Spleen (tissue), 11 donors: ENCODE data around the gene ALG5. TPM values are rescaled to one million over a fixed set of nuclear protein-coding genes. Genes with fewer than 3 reads are reported as not detected.

Source experiments
- DNase-seq: peaks from one replicate; pipeline ENCODE4 v3.0.0-alpha.2; 2020
- H3K27ac ChIP-seq, 8 donors: fragments of 200-600 bp; sonication (generic) in 7 of 8; 1 replicate in 4 of 8; 2 replicates in 4 of 8; pipeline versions ENCODE4 v1.5.0 to v1.8.0; 2016 to 2021; ENCODE audit warnings: inconsistent platforms in 4 of 8, mild to moderate bottlenecking in 4 of 8, moderate library complexity in 1 of 8
- H3K27me3 ChIP-seq, 7 donors: fragments of 200-600 bp; sonication (generic) in 6 of 7; replicated peaks in 1 of 7; 1 replicate in 4 of 7; 2 replicates in 3 of 7; pipeline versions ENCODE4 v1.5.0 to v1.8.0; 2016 to 2021; ENCODE audit warnings: inconsistent platforms in 3 of 7, mild to moderate bottlenecking in 1 of 7
- H3K36me3 ChIP-seq, 6 donors: fragments of 200-600 bp; sonication (generic) in 5 of 6; 1 replicate in 4 of 6; 2 replicates in 2 of 6; pipeline versions ENCODE4 v1.5.0 to v1.8.0; 2016 to 2021; ENCODE audit warnings: inconsistent platforms in 2 of 6
- H3K4me1 ChIP-seq, 6 donors: fragments of 200-600 bp; sonication (generic) in 5 of 6; 1 replicate in 3 of 6; 2 replicates in 3 of 6; pipeline versions ENCODE4 v1.5.0 to v1.8.0; 2016 to 2021; ENCODE audit warnings: inconsistent platforms in 3 of 6
- H3K4me3 ChIP-seq, 8 donors: fragments of 200-600 bp; sonication (generic) in 7 of 8; 1 replicate in 4 of 8; 2 replicates in 4 of 8; pipeline versions ENCODE4 v1.5.0 to v1.8.0; 2016 to 2021; ENCODE audit warnings: inconsistent platforms in 4 of 8, mild to moderate bottlenecking in 4 of 8, moderate library complexity in 2 of 8
- H3K9me3 ChIP-seq, 8 donors: fragments of 200-600 bp; sonication (generic) in 7 of 8; 1 replicate in 4 of 8; 2 replicates in 4 of 8; pipeline versions ENCODE4 v1.5.0 to v1.8.0; 2016 to 2021; ENCODE audit warnings: inconsistent platforms in 4 of 8
- CTCF ChIP-seq, 11 experiments: fragments of 200-600 bp in 7 of 11; fragments of 450-650 bp in 4 of 11; sonication (generic) in 4 of 11; IDR thresholded peaks in 8 of 11; conservative IDR thresholded peaks in 3 of 11; 1 replicate in 7 of 11; 2 replicates in 4 of 11; pipeline versions ENCODE4 v1.4.0 to v1.8.0; 2016 to 2021; ENCODE audit warnings: antibody characterized with exemption in 11 of 11, inconsistent platforms in 4 of 11, mild to moderate bottlenecking in 1 of 11
- POLR2A ChIP-seq, 3 donors: fragments of 450-650 bp; IDR thresholded peaks; one replicate each; pipeline ENCODE4 v1.5.1; 2017; ENCODE audit warnings: antibody characterized with exemption in 3 of 3, mild to moderate bottlenecking in 1 of 3
- POLR2AphosphoS5 ChIP-seq, 3 donors: sonication (generic); formaldehyde crosslinking; IDR thresholded peaks; one replicate each; pipeline ENCODE4 v1.5.1; 2017; ENCODE audit warnings: antibody characterized with exemption in 3 of 3
- WGBS, 5 donors: extraction: QIAGEN DNeasy Blood & Tissue Kit in 3 of 5; methylation state at CpG; one replicate each; pipeline versions ENCODE4 v1.1.5 to v1.1.7; 2013 to 2018; 5-methylcytosine and 5-hydroxymethylcytosine counted together
- intact Hi-C: fragments of 100-400 bp; cut with DNase I; formaldehyde crosslinking; loops from one replicate; pipeline ENCODE4 v1.15.0; 2023; ENCODE audit warnings: low total_unique reads
- polyA plus RNA-seq, 3 donors: library from polyadenylated mRNA; stranded (reverse); fragments of 200-250 nt; gene quantifications; one replicate each; pipeline ENCODE4 v1.2.1, GENCODE V29; 2013
- total RNA-seq, 7 donors: library from RNA; depleted of rRNA in 3 of 7; stranded (reverse); fragments of >200 nt in 3 of 7; fragmentation: NEBNext Ultra II Directional in 4 of 7; extraction: Animal tissue kit (Norgen Biotek cat#: 25700) in 4 of 7; gene quantifications; one replicate each; pipeline versions ENCODE4 v1.1.0 to v1.2.1, GENCODE V29; 2016 to 2021
- donor health status: healthy with polysubstance abuse.
- donor health status: DM: no; HTN: no; CAD: no; lungs with moderate emphysema.
- donor health status: DM: no; HTN: no; CAD: no.
- donor health status: Bipolar disorder and iron deficiency.
- donor health status: healthy.
- donor health status: DM: no; HTN: no; CAD: no.
- donor health status: DM: yes; HTN: yes; CAD: no.

The ALG5 gene
- total and polyA plus RNA-seq, 10 donors: 20.8 to 36.8 (median 25.0) TPM

DNA sequence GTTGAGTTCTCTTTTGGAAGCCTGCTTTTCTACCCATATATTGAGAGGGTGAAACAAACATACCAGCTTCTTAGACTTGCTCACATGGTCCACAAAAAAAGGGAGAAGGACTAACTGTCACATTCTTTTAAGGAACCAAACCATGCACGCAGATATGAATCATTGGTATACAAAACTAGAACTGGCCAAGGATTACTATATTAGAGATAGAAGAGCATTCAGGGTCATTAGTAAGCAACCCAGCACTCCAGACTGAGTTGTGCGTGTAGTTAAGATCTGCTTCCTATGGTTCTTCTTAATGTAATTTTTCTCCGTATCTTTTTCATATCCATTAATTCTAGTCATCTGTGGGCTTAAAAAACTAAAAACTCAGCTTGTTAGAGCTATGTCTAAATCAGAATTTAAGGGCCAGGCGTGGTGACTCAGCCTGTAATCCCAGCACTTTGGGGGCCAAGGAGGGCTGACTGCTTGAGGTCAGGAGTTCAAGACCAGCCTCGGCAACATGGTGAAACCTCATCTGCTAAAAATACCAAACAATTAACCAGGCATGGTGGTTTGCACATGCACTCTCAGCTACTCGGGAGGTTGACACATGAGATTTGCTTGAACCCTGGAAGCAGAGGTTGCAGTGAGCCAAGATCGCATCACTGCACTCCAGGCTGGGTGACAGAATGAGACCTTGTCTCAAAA is 19.6 kb downstream of the ALG5 start:
- DNase-seq: no peak
- peaks cover 0 to 14% (median 11%) of the 10 kb centered on the region in 8 donors for H3K9me3 ChIP-seq
- 80 to 90% (median 86%) methylated on average over 7 of the region's 7 CpGs for WGBS, 5 donors
- H3K4me1 ChIP-seq: peaks cover 0 to 3% (median 0%) of the 10 kb centered on the region in 6 donors
- no peaks in the 10 kb centered on the region for H3K27me3 ChIP-seq
- H3K27ac ChIP-seq: no peak overlapping the region
- intact Hi-C loops: loop anchor here (10.0 kb wide), 1 partner anchor 565 kb away; no protein-coding TSS in a partner anchor
- TF ChIP-seq CTCF (IDR thresholded peaks at IDR 0.05 in 8 of 11, conservative IDR thresholded peaks at IDR 0.05 in 3 of 11) (no peak), POLR2AphosphoS5 (IDR thresholded peaks at IDR 0.05) (no peak), POLR2A (IDR thresholded peaks at IDR 0.05) (no peak)
- peaks cover 0 to 94% (median 45%) of the 10 kb centered on the region in 6 donors for H3K36me3 ChIP-seq
- H3K4me3 ChIP-seq: no peak overlapping the region

DNA sequence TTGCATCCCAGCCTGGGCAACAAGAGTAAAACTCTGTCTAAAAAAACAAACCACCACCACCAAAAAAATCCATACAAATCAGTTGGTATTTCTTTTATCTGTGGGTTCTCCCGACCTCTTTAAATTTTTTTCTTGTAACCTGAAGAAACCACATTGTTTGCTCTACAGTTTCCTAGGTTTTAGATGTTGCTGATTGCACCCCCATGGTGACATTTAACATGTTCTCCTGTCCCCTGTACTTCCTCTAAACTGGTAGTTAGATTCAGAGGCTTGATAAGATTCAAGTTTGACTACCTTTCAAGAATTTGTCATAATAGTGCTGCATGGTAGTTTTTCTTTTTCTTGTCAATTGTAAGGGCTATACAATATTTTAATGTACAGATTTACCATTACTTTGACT is 24.0 kb downstream of the ALG5 start:
- peaks cover 0 to 14% (median 11%) of the 10 kb centered on the region in 8 donors for H3K9me3 ChIP-seq
- no peak overlapping the region for H3K4me3 ChIP-seq
- TF ChIP-seq CTCF (IDR thresholded peaks at IDR 0.05 in 8 of 11, conservative IDR thresholded peaks at IDR 0.05 in 3 of 11): no peak
- TF ChIP-seq POLR2A (IDR thresholded peaks at IDR 0.05): no peak
- TF ChIP-seq POLR2AphosphoS5 (IDR thresholded peaks at IDR 0.05): no peak
- H3K4me1 ChIP-seq: peaks cover 0 to 12% (median 5%) of the 10 kb centered on the region in 6 donors
- intact Hi-C loops: no loop called here
- 73 to 86% (median 83%) methylated on average over 1 of the region's 1 CpG for WGBS, 5 donors
- peaks cover 0 to 85% (median 36%) of the 10 kb centered on the region in 6 donors for H3K36me3 ChIP-seq
- no peak for DNase-seq
- no peak overlapping the region for H3K27ac ChIP-seq
- H3K27me3 ChIP-seq: no peaks in the 10 kb centered on the region

DNA sequence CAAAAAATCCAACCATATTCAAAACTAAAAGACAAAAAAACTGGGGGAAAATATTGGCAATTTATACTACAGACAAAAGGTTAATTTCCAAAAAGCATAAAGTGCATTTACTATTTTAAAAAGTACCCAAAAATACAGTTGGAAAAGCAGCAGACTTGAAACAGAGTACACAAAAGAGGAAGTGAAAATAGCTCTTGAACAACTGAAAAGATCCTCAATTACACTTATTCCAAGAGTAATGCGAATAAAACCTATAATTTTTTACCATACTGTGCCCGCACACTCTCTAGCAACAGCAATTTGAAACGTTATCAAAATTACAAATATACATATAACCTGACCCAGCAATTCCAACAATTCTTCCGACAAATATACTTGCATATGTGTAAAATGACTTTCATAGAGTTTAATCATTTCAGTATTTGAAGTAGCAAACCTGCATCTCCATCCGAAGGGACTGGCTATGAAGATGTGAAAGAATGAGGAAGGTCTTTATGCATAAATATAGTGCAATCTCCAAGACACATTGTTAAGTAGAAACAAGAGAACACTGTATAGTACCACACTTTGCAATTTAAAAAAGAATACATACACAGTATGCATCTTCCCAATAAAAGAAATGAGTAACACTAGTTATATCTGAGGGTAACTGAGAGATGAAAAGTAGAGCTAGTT is 25.4 kb downstream of the ALG5 start:
- Histone ChIP-seq H3K4me1 (peaks cover 0 to 12% (median 5%) of the 10 kb centered on the region in 6 donors), H3K9me3 (peaks cover 0 to 14% (median 11%) of the 10 kb centered on the region in 8 donors), H3K4me3 (no peak overlapping the region), H3K27ac (no peak overlapping the region), H3K27me3 (no peaks in the 10 kb centered on the region), H3K36me3 (peaks cover 0 to 85% (median 45%) of the 10 kb centered on the region in 6 donors)
- WGBS, 5 donors: 73 to 83% (median 80%) methylated on average over 5 of the region's 5 CpGs
- DNase-seq: no peak
- intact Hi-C loops: no loop called here
- TF ChIP-seq POLR2AphosphoS5 (IDR thresholded peaks at IDR 0.05): no peak
- no peak for TF ChIP-seq POLR2A (IDR thresholded peaks at IDR 0.05)
- TF ChIP-seq CTCF (IDR thresholded peaks at IDR 0.05 in 8 of 11, conservative IDR thresholded peaks at IDR 0.05 in 3 of 11): no peak

DNA sequence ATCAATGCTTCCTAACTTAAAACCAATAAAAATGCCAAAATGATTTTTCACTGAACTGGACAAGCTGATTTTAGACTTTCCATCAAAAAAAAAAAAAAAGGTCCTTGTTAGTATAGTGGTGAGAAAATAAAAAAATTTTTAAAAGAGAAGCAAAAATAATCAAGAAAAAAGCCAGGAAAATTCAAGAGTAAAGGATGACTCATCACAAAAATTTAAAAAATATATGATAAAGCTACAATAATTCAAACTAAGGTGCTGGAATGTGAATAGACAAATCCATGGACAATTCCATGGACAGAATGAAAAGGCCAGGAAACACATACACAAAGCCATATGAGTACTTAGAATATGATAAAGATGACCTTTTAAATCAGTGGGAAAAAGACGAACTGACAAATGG is 26.1 kb downstream of the ALG5 start:
- DNase-seq: no peak
- Histone ChIP-seq H3K27ac (no peak overlapping the region), H3K4me3 (no peak overlapping the region), H3K36me3 (peaks cover 0 to 85% (median 48%) of the 10 kb centered on the region in 6 donors), H3K27me3 (no peaks in the 10 kb centered on the region), H3K9me3 (peaks cover 0 to 14% (median 11%) of the 10 kb centered on the region in 8 donors), H3K4me1 (peaks cover 0 to 12% (median 5%) of the 10 kb centered on the region in 6 donors)
- TF ChIP-seq CTCF (IDR thresholded peaks at IDR 0.05 in 8 of 11, conservative IDR thresholded peaks at IDR 0.05 in 3 of 11) (no peak), POLR2A (IDR thresholded peaks at IDR 0.05) (no peak), POLR2AphosphoS5 (IDR thresholded peaks at IDR 0.05) (no peak)
- intact Hi-C loops: no loop called here
- 92 to 100% (median 98%) methylated on average over 1 of the region's 1 CpG for WGBS, 5 donors
